ENCODE measurements around the gene PPME1.

PPME1 gene

DNA sequence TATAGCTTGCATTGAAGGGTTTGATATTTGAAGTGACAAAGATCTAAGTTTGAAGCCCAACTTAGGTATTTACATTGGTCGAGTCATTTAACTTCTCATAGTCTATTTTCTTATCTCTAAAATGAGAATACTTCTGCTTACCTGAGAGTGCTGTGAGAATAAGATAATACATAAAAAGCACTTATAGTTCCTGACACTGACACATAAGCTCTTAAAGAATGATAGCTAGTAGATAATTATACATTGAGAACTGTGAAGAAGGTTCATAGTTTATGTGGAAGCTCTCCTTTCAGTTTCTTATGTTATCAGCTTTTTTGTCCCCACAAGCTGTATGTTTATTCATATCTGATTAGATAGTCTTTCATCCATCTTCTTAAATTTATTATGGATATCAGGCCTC lies 4.8 kb downstream of the PPME1 start:
- H3K4me3 ChIP-seq (ENCODE audit: low read length), result no peak overlapping the region
- no peak overlapping the region for H3K9ac ChIP-seq (ENCODE audit: low read length)
- no peak overlapping the region for H3K56ac ChIP-seq (ENCODE audit: low read length)
- H3K79me2 ChIP-seq (ENCODE audit: control insufficient read depth, insufficient read depth, low read length), result peaks cover 11% of the 10 kb centered on the region
- peaks cover 5% of the 10 kb centered on the region for H3K4me1 ChIP-seq (ENCODE audit: control insufficient read depth, low read depth, low read length)
- H3K18ac ChIP-seq (ENCODE audit: low read length), result no peak overlapping the region
- no peak overlapping the region for H3K27ac ChIP-seq (ENCODE audit: low read depth, low read length)
- no peak overlapping the region for H3K4ac ChIP-seq (ENCODE audit: low read depth, low read length)
- no peaks in the 10 kb centered on the region for H3K27me3 ChIP-seq (ENCODE audit: insufficient read depth, low read length, poor library complexity)
- no peak overlapping the region for H2AK5ac ChIP-seq (ENCODE audit: low read length)
- H2BK15ac ChIP-seq (replicated peaks; ENCODE audit: low read depth), result no peak overlapping the region
- H3K36me3 ChIP-seq (ENCODE audit: control insufficient read depth, insufficient read depth, low read length), result no peaks in the 10 kb centered on the region
- no peak overlapping the region for H4K5ac ChIP-seq (ENCODE audit: low read length)
- no peak overlapping the region for H2BK5ac ChIP-seq (ENCODE audit: low read length)
- peaks cover 7% of the 10 kb centered on the region for H3K79me1 ChIP-seq (ENCODE audit: low read length)
- no peak overlapping the region for H4K8ac ChIP-seq (ENCODE audit: low read depth, low read length)
- no CpG with 5 or more reads among the region's 1 CpG for WGBS (ENCODE audit: extremely low coverage, insufficient coverage, low lambda C conversion rate)
- no peak overlapping the region for H3K4me2 ChIP-seq (ENCODE audit: low read length)
- H3K23ac ChIP-seq (ENCODE audit: low read length), result no peak overlapping the region
- DNase-seq, result no peak
- no peak overlapping the region for H2BK120ac ChIP-seq (ENCODE audit: low read depth, low read length)

- Histone ChIP-seq H4K8ac (ENCODE audit: low read depth, low read length) (no peak overlapping the region), H3K27me3 (ENCODE audit: insufficient read depth, low read length, poor library complexity) (no peaks in the 10 kb centered on the region), H3K79me1 (ENCODE audit: low read length) (no peaks in the 10 kb centered on the region), H3K18ac (ENCODE audit: low read length) (no peak overlapping the region), H3K56ac (ENCODE audit: low read length) (no peak overlapping the region), H3K23ac (ENCODE audit: low read length) (no peak overlapping the region), H3K79me2 (ENCODE audit: control insufficient read depth, insufficient read depth, low read length) (no peaks in the 10 kb centered on the region), H4K5ac (ENCODE audit: low read length) (no peak overlapping the region), H3K4me2 (ENCODE audit: low read length) (no peak overlapping the region), H3K4ac (ENCODE audit: low read depth, low read length) (no peak overlapping the region), H2BK15ac (replicated peaks; ENCODE audit: low read depth) (no peak overlapping the region), H3K4me3 (ENCODE audit: low read length) (no peak overlapping the region), H3K27ac (ENCODE audit: low read depth, low read length) (no peak overlapping the region), H3K9ac (ENCODE audit: low read length) (no peak overlapping the region), H3K36me3 (ENCODE audit: control insufficient read depth, insufficient read depth, low read length) (no peaks in the 10 kb centered on the region), H2BK120ac (ENCODE audit: low read depth, low read length) (no peak overlapping the region), H2BK5ac (ENCODE audit: low read length) (no peak overlapping the region), H3K4me1 (ENCODE audit: control insufficient read depth, low read depth, low read length) (no peaks in the 10 kb centered on the region), H2AK5ac (ENCODE audit: low read length) (no peak overlapping the region)
- no CpG with 5 or more reads among the region's 7 CpGs for WGBS (ENCODE audit: extremely low coverage, insufficient coverage, low lambda C conversion rate)
- no peak for DNase-seq
Observed at GRCh38 chr11:74179234-74180052, 8.4 kb downstream of the PPME1 start.

- Histone ChIP-seq H4K5ac (ENCODE audit: low read length) (no peak overlapping the region), H3K23ac (ENCODE audit: low read length) (no peak overlapping the region)
Observed at GRCh38 chr11:74182635-74183034, 11.5 kb downstream of the PPME1 start.

GRCh38 chr11:74185285-74185684 lies 14.2 kb downstream of the PPME1 start:
- Histone ChIP-seq H3K4me3 (ENCODE audit: low read length) (no peak overlapping the region), H3K79me2 (ENCODE audit: control insufficient read depth, insufficient read depth, low read length) (no peaks in the 10 kb centered on the region), H4K8ac (ENCODE audit: low read depth, low read length) (no peak overlapping the region), H3K36me3 (ENCODE audit: control insufficient read depth, insufficient read depth, low read length) (no peaks in the 10 kb centered on the region), H3K18ac (ENCODE audit: low read length) (no peak overlapping the region), H3K4ac (ENCODE audit: low read depth, low read length) (no peak overlapping the region), H2BK120ac (ENCODE audit: low read depth, low read length) (no peak overlapping the region), H3K23ac (ENCODE audit: low read length) (no peak overlapping the region), H3K27ac (ENCODE audit: low read depth, low read length) (no peak overlapping the region), H3K4me2 (ENCODE audit: low read length) (no peak overlapping the region), H2BK5ac (ENCODE audit: low read length) (no peak overlapping the region), H2AK5ac (ENCODE audit: low read length) (no peak overlapping the region), H2BK15ac (replicated peaks; ENCODE audit: low read depth) (no peak overlapping the region), H3K4me1 (ENCODE audit: control insufficient read depth, low read depth, low read length) (no peaks in the 10 kb centered on the region), H3K9ac (ENCODE audit: low read length) (no peak overlapping the region), H3K56ac (ENCODE audit: low read length) (no peak overlapping the region), H3K79me1 (ENCODE audit: low read length) (no peaks in the 10 kb centered on the region), H4K5ac (ENCODE audit: low read length) (no peak overlapping the region), H3K27me3 (ENCODE audit: insufficient read depth, low read length, poor library complexity) (no peaks in the 10 kb centered on the region)
- WGBS (ENCODE audit: extremely low coverage, insufficient coverage, low lambda C conversion rate), result 100% methylated on average over 1 of the region's 5 CpGs
- no peak for DNase-seq

More at GRCh38 chr11:74182635-74183034, 11.5 kb downstream of the PPME1 start:
- Histone ChIP-seq H3K4me3 (ENCODE audit: low read length) (no peak overlapping the region), H3K27me3 (ENCODE audit: insufficient read depth, low read length, poor library complexity) (no peaks in the 10 kb centered on the region), H4K8ac (ENCODE audit: low read depth, low read length) (no peak overlapping the region), H3K36me3 (ENCODE audit: control insufficient read depth, insufficient read depth, low read length) (no peaks in the 10 kb centered on the region), H3K4me1 (ENCODE audit: control insufficient read depth, low read depth, low read length) (no peaks in the 10 kb centered on the region), H3K79me2 (ENCODE audit: control insufficient read depth, insufficient read depth, low read length) (no peaks in the 10 kb centered on the region), H3K79me1 (ENCODE audit: low read length) (no peaks in the 10 kb centered on the region), H2BK120ac (ENCODE audit: low read depth, low read length) (no peak overlapping the region), H2BK5ac (ENCODE audit: low read length) (no peak overlapping the region), H3K18ac (ENCODE audit: low read length) (no peak overlapping the region), H3K4ac (ENCODE audit: low read depth, low read length) (no peak overlapping the region), H3K4me2 (ENCODE audit: low read length) (no peak overlapping the region), H3K56ac (ENCODE audit: low read length) (no peak overlapping the region), H2BK15ac (replicated peaks; ENCODE audit: low read depth) (no peak overlapping the region), H3K9ac (ENCODE audit: low read length) (no peak overlapping the region), H2AK5ac (ENCODE audit: low read length) (no peak overlapping the region), H3K27ac (ENCODE audit: low read depth, low read length) (no peak overlapping the region)
- WGBS (ENCODE audit: extremely low coverage, insufficient coverage, low lambda C conversion rate), result no CpG with 5 or more reads among the region's 4 CpGs
- no peak for DNase-seq

GRCh38 chr11:74185695-74186094 lies 14.6 kb downstream of the PPME1 start:
- H3K79me1 ChIP-seq (ENCODE audit: low read length), result no peaks in the 10 kb centered on the region
- no peak overlapping the region for H3K56ac ChIP-seq (ENCODE audit: low read length)

GRCh38 chr11:74195828-74196227 lies 24.7 kb downstream of the PPME1 start:
- Histone ChIP-seq H3K4me3 (ENCODE audit: low read length) (no peak overlapping the region), H3K9ac (ENCODE audit: low read length) (no peak overlapping the region), H2BK15ac (replicated peaks; ENCODE audit: low read depth) (no peak overlapping the region), H3K4ac (ENCODE audit: low read depth, low read length) (no peak overlapping the region), H3K79me1 (ENCODE audit: low read length) (peaks cover 3% of the 10 kb centered on the region), H2BK120ac (ENCODE audit: low read depth, low read length) (no peak overlapping the region), H3K36me3 (ENCODE audit: control insufficient read depth, insufficient read depth, low read length) (no peaks in the 10 kb centered on the region), H3K4me1 (ENCODE audit: control insufficient read depth, low read depth, low read length) (no peaks in the 10 kb centered on the region), H4K8ac (ENCODE audit: low read depth, low read length) (no peak overlapping the region), H2AK5ac (ENCODE audit: low read length) (no peak overlapping the region), H3K56ac (ENCODE audit: low read length) (no peak overlapping the region), H3K27ac (ENCODE audit: low read depth, low read length) (no peak overlapping the region), H3K79me2 (ENCODE audit: control insufficient read depth, insufficient read depth, low read length) (no peaks in the 10 kb centered on the region), H2BK5ac (ENCODE audit: low read length) (no peak overlapping the region), H3K27me3 (ENCODE audit: insufficient read depth, low read length, poor library complexity) (no peaks in the 10 kb centered on the region), H3K4me2 (ENCODE audit: low read length) (no peak overlapping the region), H4K5ac (ENCODE audit: low read length) (no peak overlapping the region), H3K23ac (ENCODE audit: low read length) (no peak overlapping the region), H3K18ac (ENCODE audit: low read length) (no peak overlapping the region)
- DNase-seq, result no peak

More at GRCh38 chr11:74185695-74186094, 14.6 kb downstream of the PPME1 start:
- H3K23ac ChIP-seq (ENCODE audit: low read length), result no peak overlapping the region
- H3K79me2 ChIP-seq (ENCODE audit: control insufficient read depth, insufficient read depth, low read length), result no peaks in the 10 kb centered on the region
- H3K18ac ChIP-seq (ENCODE audit: low read length), result no peak overlapping the region
- no CpG with 5 or more reads among the region's 2 CpGs for WGBS (ENCODE audit: extremely low coverage, insufficient coverage, low lambda C conversion rate)
- no peak overlapping the region for H2BK15ac ChIP-seq (replicated peaks; ENCODE audit: low read depth)
- no peak overlapping the region for H2BK120ac ChIP-seq (ENCODE audit: low read depth, low read length)
- no peak overlapping the region for H2AK5ac ChIP-seq (ENCODE audit: low read length)
- H3K27me3 ChIP-seq (ENCODE audit: insufficient read depth, low read length, poor library complexity), result no peaks in the 10 kb centered on the region
- no peak overlapping the region for H3K9ac ChIP-seq (ENCODE audit: low read length)
- no peak overlapping the region for H2BK5ac ChIP-seq (ENCODE audit: low read length)
- H3K36me3 ChIP-seq (ENCODE audit: control insufficient read depth, insufficient read depth, low read length), result no peaks in the 10 kb centered on the region
- no peak overlapping the region for H4K5ac ChIP-seq (ENCODE audit: low read length)
- DNase-seq, result no peak
- H3K4me3 ChIP-seq (ENCODE audit: low read length), result no peak overlapping the region
- H4K8ac ChIP-seq (ENCODE audit: low read depth, low read length), result no peak overlapping the region
- no peak overlapping the region for H3K4me2 ChIP-seq (ENCODE audit: low read length)
- H3K4me1 ChIP-seq (ENCODE audit: control insufficient read depth, low read depth, low read length), result no peaks in the 10 kb centered on the region
- no peak overlapping the region for H3K27ac ChIP-seq (ENCODE audit: low read depth, low read length)
- H3K4ac ChIP-seq (ENCODE audit: low read depth, low read length), result no peak overlapping the region
